Adrenal gland (tissue), 5 donors: ENCODE data around the gene U2AF1L4.

Experiments
- POLR2A ChIP-seq, 2 donors: fragments of 450-650 bp; IDR thresholded peaks; one replicate each; pipeline ENCODE4 v1.6.1; 2017; ENCODE audit warnings: antibody characterized with exemption in 2 of 2, mild to moderate bottlenecking in 2 of 2, moderate library complexity in 1 of 2
- TF ChIP-seq, protein P1 (sequence below), 6 experiments: fragments of 450-650 bp in 4 of 6; fragments of 200-600 bp in 2 of 6; sonication (generic) in 1 of 6; IDR thresholded peaks; 1 replicate in 5 of 6; 2 replicates in 1 of 6; pipeline versions ENCODE4 v1.5.1 to v1.8.0; 2016 to 2021; ENCODE audit warnings: antibody characterized with exemption in 6 of 6, mild to moderate bottlenecking in 2 of 6, moderate library complexity in 1 of 6
- donor health status: DM: no; HTN: no; CAD: no.

DNA sequence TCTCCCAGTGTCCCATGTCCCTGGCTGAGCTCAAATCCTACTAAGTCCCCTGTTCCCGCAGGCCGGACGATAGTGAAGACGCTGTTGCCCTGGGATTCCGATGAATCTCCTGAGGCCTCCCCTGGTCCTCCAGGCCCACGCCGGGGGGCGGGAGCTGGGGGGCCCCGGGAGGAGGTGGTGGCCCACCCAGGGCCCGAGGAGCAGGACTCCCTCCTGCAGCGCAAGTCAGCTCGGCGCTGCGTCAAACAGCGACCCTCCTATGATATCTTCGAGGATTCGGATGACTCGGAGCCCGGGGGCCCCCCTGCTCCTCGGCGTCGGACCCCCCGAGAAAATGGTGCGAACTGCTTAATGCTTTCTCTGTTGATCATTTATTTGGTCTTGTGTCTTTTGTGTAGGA, 21.5 kb downstream of the U2AF1L4 start:
- TF ChIP-seq POLR2A (IDR thresholded peaks at IDR 0.05) = no peak
- TF ChIP-seq, protein P1, sequence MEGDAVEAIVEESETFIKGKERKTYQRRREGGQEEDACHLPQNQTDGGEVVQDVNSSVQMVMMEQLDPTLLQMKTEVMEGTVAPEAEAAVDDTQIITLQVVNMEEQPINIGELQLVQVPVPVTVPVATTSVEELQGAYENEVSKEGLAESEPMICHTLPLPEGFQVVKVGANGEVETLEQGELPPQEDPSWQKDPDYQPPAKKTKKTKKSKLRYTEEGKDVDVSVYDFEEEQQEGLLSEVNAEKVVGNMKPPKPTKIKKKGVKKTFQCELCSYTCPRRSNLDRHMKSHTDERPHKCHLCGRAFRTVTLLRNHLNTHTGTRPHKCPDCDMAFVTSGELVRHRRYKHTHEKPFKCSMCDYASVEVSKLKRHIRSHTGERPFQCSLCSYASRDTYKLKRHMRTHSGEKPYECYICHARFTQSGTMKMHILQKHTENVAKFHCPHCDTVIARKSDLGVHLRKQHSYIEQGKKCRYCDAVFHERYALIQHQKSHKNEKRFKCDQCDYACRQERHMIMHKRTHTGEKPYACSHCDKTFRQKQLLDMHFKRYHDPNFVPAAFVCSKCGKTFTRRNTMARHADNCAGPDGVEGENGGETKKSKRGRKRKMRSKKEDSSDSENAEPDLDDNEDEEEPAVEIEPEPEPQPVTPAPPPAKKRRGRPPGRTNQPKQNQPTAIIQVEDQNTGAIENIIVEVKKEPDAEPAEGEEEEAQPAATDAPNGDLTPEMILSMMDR (IDR thresholded peaks at IDR 0.05) = no peak
